C4-2B (cell line): ENCODE measurements around the gene TCF3.
"Not testable (repeated sequence)": the region's sequence is repeated elsewhere in the genome, so short reads cannot be mapped to it uniquely, and the experiment has no call there.

Source experiments
- H3K27ac ChIP-seq: fragments of 450-650 bp; 2 replicates; pipeline ENCODE4 v1.5.1; 2017
- CTCF ChIP-seq: fragments of 450-650 bp; conservative IDR thresholded peaks from 2 replicates; pipeline ENCODE4 v1.5.1; 2017; ENCODE audit warnings: mild to moderate bottlenecking
- ZFX ChIP-seq: fragments of 450-650 bp; IDR thresholded peaks from 2 replicates; pipeline ENCODE4 v1.6.1; 2017

TCF3 gene

GRCh38 chr19:1671716-1672037 lies 19.3 kb upstream of the TCF3 start:
- TF ChIP-seq CTCF (no peak), ZFX (no peak)
- no peak overlapping the region for H3K27ac ChIP-seq

- H3K27ac ChIP-seq: not testable (repeated sequence)
These were observed 18.3 kb upstream of the TCF3 start for GRCh38 chr19:1670747-1671146.

GRCh38 chr19:1668486-1669270 lies 16.3 kb upstream of the TCF3 start:
- TF ChIP-seq ZFX (no peak), CTCF (no peak)
- no peak overlapping the region for H3K27ac ChIP-seq

- no peak overlapping the region for H3K27ac ChIP-seq
- TF ChIP-seq CTCF (no peak), ZFX (no peak)
These were observed 15.7 kb upstream of the TCF3 start for GRCh38 chr19:1668048-1668485.

GRCh38 chr19:1665565-1666047 lies 13.2 kb upstream of the TCF3 start:
- no peak overlapping the region for H3K27ac ChIP-seq
- TF ChIP-seq CTCF (no peak), ZFX (no peak)

- no peak overlapping the region for H3K27ac ChIP-seq
- TF ChIP-seq ZFX (no peak), CTCF (no peak)
These were observed 11.4 kb upstream of the TCF3 start for GRCh38 chr19:1663852-1664251.

- H3K27ac ChIP-seq: not testable (repeated sequence)
These were observed 10.8 kb upstream of the TCF3 start for GRCh38 chr19:1663227-1663626.

- no peak overlapping the region for H3K27ac ChIP-seq
- TF ChIP-seq CTCF: no peak
These were observed 9.6 kb upstream of the TCF3 start for GRCh38 chr19:1661995-1662394.
